Ectodermal cell (in vitro differentiated cells): ENCODE results near the gene PAX4.
"Not testable (repeated sequence)": the region's sequence is repeated elsewhere in the genome, so short reads cannot be mapped to it uniquely, and the experiment has no call there.

Source experiments
- H3K27ac ChIP-seq: 2 replicates; pipeline ENCODE4 v1.7.0; 2013; ENCODE audit warnings: mild to moderate bottlenecking, low read depth, low read length; ENCODE audit not compliant: insufficient read depth, poor library complexity, severe bottlenecking
- H3K27me3 ChIP-seq: 2 replicates; pipeline ENCODE4 v1.7.0; 2013; ENCODE audit warnings: mild to moderate bottlenecking, low read length; ENCODE audit not compliant: insufficient read depth, control insufficient read depth, poor library complexity, severe bottlenecking
- H3K36me3 ChIP-seq: one replicate; pipeline ENCODE4 v1.7.0; 2013; ENCODE audit warnings: low read length; ENCODE audit not compliant: control insufficient read depth, insufficient read depth
- H3K4me1 ChIP-seq: one replicate; pipeline ENCODE4 v1.7.0; 2013; ENCODE audit warnings: low read length; ENCODE audit not compliant: control insufficient read depth, insufficient read depth
- H3K4me3 ChIP-seq: 2 replicates; pipeline ENCODE4 v1.7.0; 2013; ENCODE audit warnings: low read depth, low read length, control low read depth; ENCODE audit not compliant: insufficient read depth
- H3K9me3 ChIP-seq: 2 replicates; pipeline ENCODE4 v1.7.0; 2013; ENCODE audit warnings: mild to moderate bottlenecking, low read length, moderate library complexity; ENCODE audit not compliant: control insufficient read depth
- WGBS, 2 experiments: methylation state at CpG; one replicate each; pipeline ENCODE4 v1.1.7; 2013; ENCODE audit warnings: missing lambda C conversion rate in 2 of 2; 5-methylcytosine and 5-hydroxymethylcytosine counted together

Gene PAX4

DNA sequence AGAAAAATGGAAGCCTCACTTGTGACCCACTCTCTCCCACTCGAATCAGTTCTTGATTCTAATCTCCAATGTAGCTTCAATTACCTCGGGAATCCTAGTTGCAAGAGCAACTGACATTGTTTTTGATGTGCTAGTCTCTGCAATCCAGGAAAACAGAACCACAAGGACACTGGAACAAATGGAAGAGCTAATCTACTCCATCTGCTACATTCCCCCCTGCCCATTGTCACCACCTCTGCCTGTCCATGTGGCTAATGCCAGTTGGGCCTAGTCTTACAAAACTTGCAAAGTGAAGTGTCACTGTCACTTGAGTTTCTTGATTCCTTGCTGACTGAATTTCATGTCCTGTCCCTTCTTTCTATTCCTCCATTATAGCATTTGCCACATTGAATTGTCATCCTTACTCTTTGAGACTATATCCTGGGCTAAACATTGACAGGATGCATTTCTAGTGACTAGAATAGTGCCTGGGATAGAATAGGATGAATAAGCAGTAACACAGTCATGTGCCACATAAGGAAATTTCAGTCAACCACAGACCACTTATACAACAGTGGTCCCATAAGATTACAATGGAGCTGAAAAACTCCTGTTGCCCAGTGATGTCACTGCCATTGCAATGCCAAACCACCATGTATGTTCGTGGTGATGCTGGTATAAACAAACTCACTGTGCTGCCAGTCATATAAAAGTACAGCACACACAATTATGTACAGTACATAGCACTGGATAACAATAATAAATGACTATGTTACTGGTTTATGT lies 46.0 kb downstream of the PAX4 start:
- H3K4me1 ChIP-seq, result no peaks in the 10 kb centered on the region
- 85 to 96% methylated on average over 3 of the region's 3 CpGs for WGBS, 2 experiments
- no peaks in the 10 kb centered on the region for H3K27me3 ChIP-seq
- no peaks in the 10 kb centered on the region for H3K36me3 ChIP-seq
- H3K27ac ChIP-seq, result no peak overlapping the region
- no peak overlapping the region for H3K4me3 ChIP-seq
- no peaks in the 10 kb centered on the region for H3K9me3 ChIP-seq

DNA sequence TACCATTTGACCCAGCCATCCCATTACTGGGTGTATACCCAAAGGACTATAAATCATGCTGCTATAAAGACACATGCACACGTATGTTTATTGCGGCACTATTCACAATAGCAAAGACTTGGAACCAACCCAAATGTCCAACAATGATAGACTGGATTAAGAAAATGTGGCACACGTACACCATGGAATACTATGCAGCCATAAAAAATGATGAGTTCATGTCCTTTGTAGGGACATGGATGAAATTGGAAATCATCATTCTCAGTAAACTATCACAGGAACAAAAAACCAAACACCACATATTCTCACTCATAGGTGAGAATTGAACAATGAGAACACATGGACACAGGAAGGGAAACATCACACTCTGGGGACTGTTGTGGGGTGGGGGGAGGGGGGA lies 49.9 kb downstream of the PAX4 start:
- not testable (repeated sequence) for H3K27me3 ChIP-seq, H3K9me3 ChIP-seq
- WGBS, 2 experiments, result no CpG with 5 or more reads among the region's 3 CpGs

GRCh38 chr7:127566242-127566641 lies 51.7 kb downstream of the PAX4 start:
- no peaks in the 10 kb centered on the region for H3K27me3 ChIP-seq
- no peak overlapping the region for H3K4me3 ChIP-seq
- no peak overlapping the region for H3K27ac ChIP-seq
- 88% methylated on average over 2 to 3 of the region's 3 CpGs for WGBS, 2 experiments
- H3K4me1 ChIP-seq, result no peaks in the 10 kb centered on the region
- H3K9me3 ChIP-seq, result no peaks in the 10 kb centered on the region
- H3K36me3 ChIP-seq, result no peaks in the 10 kb centered on the region

More for the DNA sequence above, 49.9 kb downstream of the PAX4 start:
- H3K27ac ChIP-seq, H3K4me1 ChIP-seq, H3K36me3 ChIP-seq, H3K4me3 ChIP-seq: not testable (repeated sequence)
